Inflammatory macrophage treated with lipopolysaccharide for 1 hour (primary cell): ENCODE measurements around the gene HS3ST5.
"Not testable (repeated sequence)": the region's sequence is repeated elsewhere in the genome, so short reads cannot be mapped to it uniquely, and the experiment has no call there.

Experiments used
- DNase-seq, 2 donors: peaks; one replicate each; pipeline ENCODE4 v3.0.0-alpha.2; 2020 to 2022

Gene HS3ST5

GRCh38 chr6:114181664-114182063 lies 161.2 kb downstream of the HS3ST5 start:
- DNase-seq: no peak

- DNase-seq: no peak
Observed at GRCh38 chr6:114179411-114179810, 163.4 kb downstream of the HS3ST5 start.

- no peak for DNase-seq
Observed at GRCh38 chr6:114176726-114177125, 166.1 kb downstream of the HS3ST5 start.

GRCh38 chr6:114172576-114173260 lies 170.1 kb downstream of the HS3ST5 start:
- no peak for DNase-seq

- no peak for DNase-seq
Observed at GRCh38 chr6:114171473-114171872, 171.3 kb downstream of the HS3ST5 start.

GRCh38 chr6:114170958-114171387 lies 171.8 kb downstream of the HS3ST5 start:
- no peak for DNase-seq

GRCh38 chr6:114170372-114170771 lies 172.5 kb downstream of the HS3ST5 start:
- DNase-seq: no peak

- DNase-seq: no peak
Observed at GRCh38 chr6:114169763-114170162, 173.1 kb downstream of the HS3ST5 start.

GRCh38 chr6:114167583-114168576 lies 174.9 kb downstream of the HS3ST5 start:
- no peak for DNase-seq

- DNase-seq: no peak
Observed at GRCh38 chr6:114164207-114164606, 178.6 kb downstream of the HS3ST5 start.

GRCh38 chr6:114162691-114163347 lies 180.0 kb downstream of the HS3ST5 start:
- no peak for DNase-seq

- DNase-seq: no peak
Observed at GRCh38 chr6:114160881-114161280, 181.9 kb downstream of the HS3ST5 start.

- DNase-seq: no peak
Observed at GRCh38 chr6:114159727-114160126, 183.1 kb downstream of the HS3ST5 start.

- DNase-seq: no peak
Observed at GRCh38 chr6:114158838-114159694, 183.8 kb downstream of the HS3ST5 start.

GRCh38 chr6:114158411-114158810 lies 184.4 kb downstream of the HS3ST5 start:
- DNase-seq: no peak

- DNase-seq: no peak
Observed at GRCh38 chr6:114157848-114158247, 185.0 kb downstream of the HS3ST5 start.

- no peak for DNase-seq
Observed at GRCh38 chr6:114155763-114156162, 187.1 kb downstream of the HS3ST5 start.

- DNase-seq: no peak
Observed at GRCh38 chr6:114154812-114155211, 188.0 kb downstream of the HS3ST5 start.

- no peak for DNase-seq
Observed at GRCh38 chr6:114153448-114153847, 189.4 kb downstream of the HS3ST5 start.

GRCh38 chr6:114151064-114151690 lies 191.6 kb downstream of the HS3ST5 start:
- DNase-seq: no peak

- DNase-seq: not testable (repeated sequence)
Observed at GRCh38 chr6:114149182-114149581, 193.6 kb downstream of the HS3ST5 start.
